Common myeloid progenitor, CD34-positive (primary cell): Measurements from ENCODE around the gene SMIM41.

Experiments
- CTCF ChIA-PET: fragments of 350-600 bp; sonication (Branson Sonifier 250); formaldehyde crosslinking; loops from one replicate; lab custom pipeline; 2021; ENCODE audit warnings: antibody characterized with exemption; lab: Charles Lee
- POLR2A ChIA-PET: fragments of 350-600 bp; sonication (Branson Sonifier 250); formaldehyde crosslinking; loops from one replicate; lab custom pipeline; 2021; ENCODE audit warnings: antibody characterized with exemption; lab: Charles Lee
- DNase-seq, 3 donors: peaks; one replicate each; pipeline versions ENCODE4 v3.0.0 to v3.0.0-alpha.2; 2013
- H3K27ac ChIP-seq, 2 experiments: 1 replicate in 1 of 2; 2 replicates in 1 of 2; pipeline ENCODE4 v1.7.0; 2013; ENCODE audit warnings: inconsistent platforms in 2 of 2, low read length in 2 of 2, mild to moderate bottlenecking in 2 of 2, low read depth in 1 of 2, moderate library complexity in 1 of 2; ENCODE audit not compliant: severe bottlenecking in 2 of 2, insufficient read depth in 1 of 2, poor library complexity in 1 of 2
- H3K27me3 ChIP-seq, 5 experiments: replicated peaks in 2 of 5; 1 replicate in 3 of 5; 2 replicates in 2 of 5; pipeline versions ENCODE4 v1.6.1 to v1.7.0; 2013; ENCODE audit warnings: low read length in 4 of 5, mild to moderate bottlenecking in 2 of 5, moderate library complexity in 2 of 5, inconsistent platforms in 1 of 5; ENCODE audit not compliant: insufficient read depth in 5 of 5, control insufficient read depth in 4 of 5
- H3K36me3 ChIP-seq, 4 experiments: 1 replicate in 2 of 4; 2 replicates in 2 of 4; pipeline versions ENCODE4 v1.6.1 to v1.7.0; 2013; ENCODE audit warnings: low read length in 3 of 4, control low read depth in 1 of 4, mild to moderate bottlenecking in 1 of 4; ENCODE audit not compliant: control insufficient read depth in 4 of 4, insufficient read depth in 4 of 4
- H3K4me1 ChIP-seq, 4 experiments: 1 replicate in 3 of 4; 2 replicates in 1 of 4; pipeline versions ENCODE4 v1.6.1 to v1.7.1; 2013; ENCODE audit warnings: low read length in 3 of 4, mild to moderate bottlenecking in 3 of 4, control low read depth in 1 of 4, inconsistent platforms in 1 of 4, moderate library complexity in 1 of 4; ENCODE audit not compliant: control insufficient read depth in 4 of 4, insufficient read depth in 4 of 4; ENCODE audit errors: control extremely low read depth in 1 of 4
- H3K4me3 ChIP-seq, 7 experiments: 1 replicate in 4 of 7; 2 replicates in 3 of 7; pipeline versions ENCODE4 v1.5.1 to v1.7.0; 2013; ENCODE audit warnings: mild to moderate bottlenecking in 7 of 7, low read length in 6 of 7, moderate library complexity in 6 of 7, inconsistent platforms in 2 of 7, low read depth in 2 of 7, control low read depth in 1 of 7; ENCODE audit not compliant: insufficient read depth in 4 of 7, control insufficient read depth in 1 of 7; ENCODE audit errors: extremely low read depth in 1 of 7
- H3K9me3 ChIP-seq, 5 experiments: 1 replicate in 4 of 5; 2 replicates in 1 of 5; pipeline versions ENCODE4 v1.6.1 to v1.7.1; 2013; ENCODE audit warnings: low read length in 4 of 5, mild to moderate bottlenecking in 2 of 5, inconsistent platforms in 1 of 5, low read depth in 1 of 5, moderate library complexity in 1 of 5; ENCODE audit not compliant: control insufficient read depth in 4 of 5, insufficient read depth in 2 of 5; ENCODE audit errors: control extremely low read depth in 1 of 5
- WGBS: methylation state at CpG from one replicate; pipeline ENCODE4 v1.1.5; 2013; ENCODE audit not compliant: insufficient coverage; 5-methylcytosine and 5-hydroxymethylcytosine counted together

The SMIM41 gene

GRCh38 chr12:52050116-52050757, 29.3 kb upstream of the SMIM41 start:
- POLR2A ChIA-PET, result interaction anchor here (2.0 to 2.8 kb wide), 4 partner anchors 13 to 24 kb away, joined by 16 to 30 read pairs (median 20); partner anchors contain the start of gene ATG101
- Histone ChIP-seq H3K4me1 (peaks cover 0 to 37% (median 27%) of the 10 kb centered on the region in 4 experiments), H3K4me3 (peak overlapping the region; percentile 35 to 79 (median 54)), H3K27ac (peak overlapping the region in 1 of 2 experiments; percentile 65), H3K27me3 (peaks cover 0 to 31% (median 22%) of the 10 kb centered on the region in 5 experiments), H3K9me3 (no peaks in the 10 kb centered on the region), H3K36me3 (no peaks in the 10 kb centered on the region)
- CTCF ChIA-PET, result interaction anchor here (0.7 to 6.7 kb wide), 6 partner anchors 9 to 32 kb away, joined by 3 to 104 read pairs (median 6); no protein-coding TSS in a partner anchor
- 26% methylated on average over 14 of the region's 16 CpGs for WGBS
- peak in 2 of 3 donors; percentile 60 to 66 for DNase-seq

- POLR2A ChIA-PET, result interaction anchor here (0.6 to 2.8 kb wide), 10 partner anchors 9 to 1622 kb away, joined by 3 to 30 read pairs (median 6); partner anchors contain the start of gene ATG101
- H3K4me3 ChIP-seq, result peak within 1 kb of the TSS; percentile 41 to 79 (median 70)
- peaks cover 0 to 31% (median 22%) of the 10 kb centered on the region in 5 experiments for H3K27me3 ChIP-seq
- no peaks in the 10 kb centered on the region for H3K36me3 ChIP-seq
- H3K4me1 ChIP-seq, result peaks cover 0 to 30% (median 21%) of the 10 kb centered on the region in 4 experiments
- DNase-seq, result peak; percentile 95 to 98 (median 97)
- under 1% methylated on average over 58 of the region's 77 CpGs for WGBS
- peak within 1 kb of the TSS in 1 of 2 experiments; percentile 65 for H3K27ac ChIP-seq
- CTCF ChIA-PET, result interaction anchor here (0.7 to 6.7 kb wide), 10 partner anchors 9 to 31 kb away, joined by 3 to 104 read pairs (median 5); no protein-coding TSS in a partner anchor
- no peaks in the 10 kb centered on the region for H3K9me3 ChIP-seq
Observed at GRCh38 chr12:52050758-52051541, 28.6 kb upstream of the SMIM41 start, which contains the start of gene NR4A1. Gene NR4A1, plus strand, starts transcription at chr12:52051442. Its CDS starts 2,887 bp downstream, at chr12:52054329.

GRCh38 chr12:52052468-52053186, 26.9 kb upstream of the SMIM41 start:
- Histone ChIP-seq H3K4me3 (peak overlapping the region in 4 of 7 experiments; percentile 20 to 79 (median 56)), H3K27ac (no peak overlapping the region), H3K9me3 (no peaks in the 10 kb centered on the region), H3K27me3 (peaks cover 0 to 31% (median 22%) of the 10 kb centered on the region in 5 experiments), H3K36me3 (peaks cover 0 to 4% (median 0%) of the 10 kb centered on the region in 4 experiments), H3K4me1 (peaks cover 0 to 26% (median 18%) of the 10 kb centered on the region in 4 experiments)
- CTCF ChIA-PET, result interaction anchor here (0.7 to 6.7 kb wide), 6 partner anchors 9 to 69 kb away, joined by 3 to 104 read pairs (median 10); no protein-coding TSS in a partner anchor
- POLR2A ChIA-PET, result interaction anchor here (0.6 to 3.0 kb wide), 6 partner anchors 10 to 27 kb away, joined by 3 to 30 read pairs (median 3); no protein-coding TSS in a partner anchor
- no CpG with 5 or more reads among the region's 7 CpGs for WGBS
- no peak for DNase-seq

- peaks cover 0 to 26% (median 18%) of the 10 kb centered on the region in 4 experiments for H3K4me1 ChIP-seq
- H3K9me3 ChIP-seq, result no peaks in the 10 kb centered on the region
- H3K27ac ChIP-seq, result no peak overlapping the region
- H3K4me3 ChIP-seq, result no peak overlapping the region
- H3K27me3 ChIP-seq, result peaks cover 0 to 31% (median 22%) of the 10 kb centered on the region in 5 experiments
- ChIA-PET POLR2A (interaction anchor here (1.4 to 3.0 kb wide), 2 partner anchors 9 to 16 kb away, joined by 3 to 10 read pairs; no protein-coding TSS in a partner anchor), CTCF (interaction anchor here (1.2 to 6.7 kb wide), 2 partner anchors 14 to 25 kb away, joined by 3 to 104 read pairs; no protein-coding TSS in a partner anchor)
- H3K36me3 ChIP-seq, result peaks cover 0 to 4% (median 0%) of the 10 kb centered on the region in 4 experiments
- 97% methylated on average over 6 of the region's 9 CpGs for WGBS
- DNase-seq, result no peak
Observed at GRCh38 chr12:52053536-52054209, 25.8 kb upstream of the SMIM41 start.

- CTCF ChIA-PET, result interaction anchor here (1.2 to 6.7 kb wide), 3 partner anchors 15 to 26 kb away, joined by 3 to 104 read pairs (median 5); no protein-coding TSS in a partner anchor
- Histone ChIP-seq H3K36me3 (peaks cover 0 to 4% (median 0%) of the 10 kb centered on the region in 4 experiments), H3K27ac (no peak overlapping the region), H3K27me3 (peaks cover 0 to 25% (median 18%) of the 10 kb centered on the region in 5 experiments), H3K4me1 (peaks cover 0 to 31% (median 18%) of the 10 kb centered on the region in 4 experiments), H3K4me3 (no peak overlapping the region), H3K9me3 (no peaks in the 10 kb centered on the region)
- no peak for DNase-seq
- POLR2A ChIA-PET, result interaction anchor here (3.0 kb wide), 1 partner anchor 17 kb away, joined by 10 read pairs; no protein-coding TSS in a partner anchor
- WGBS, result 98% methylated on average over 13 of the region's 21 CpGs
Observed at GRCh38 chr12:52054231-52054832, 25.2 kb upstream of the SMIM41 start.
